ENCODE results near the gene CCDC85B.

Gene CCDC85B

GRCh38 chr11:65870307-65870658 lies 20.2 kb upstream of the CCDC85B start:
- TF ChIP-seq CTCF (IDR thresholded peaks at IDR 0.05; ENCODE audit: low read depth, low read length): no peak
- DNase-seq (ENCODE audit: low read depth, low spot score): no peak
- in situ Hi-C loops (cut with HindIII; ENCODE audit: low sequenced_read_pairs): no loop called here
- H3K4me3 ChIP-seq (ENCODE audit: low read depth, low read length): no peak overlapping the region

GRCh38 chr11:65870706-65871681 lies 19.5 kb upstream of the CCDC85B start:
- peak overlapping the region; percentile 65 for H3K4me3 ChIP-seq (ENCODE audit: low read depth, low read length)
- in situ Hi-C loops (cut with HindIII; ENCODE audit: low sequenced_read_pairs): no loop called here
- no peak for DNase-seq (ENCODE audit: low read depth, low spot score)
- no peak for TF ChIP-seq CTCF (IDR thresholded peaks at IDR 0.05; ENCODE audit: low read depth, low read length)

GRCh38 chr11:65871811-65872548 lies 18.5 kb upstream of the CCDC85B start:
- peak; percentile 34 for DNase-seq (ENCODE audit: low read depth, low spot score)
- in situ Hi-C loops (cut with HindIII; ENCODE audit: low sequenced_read_pairs): no loop called here
- H3K4me3 ChIP-seq (ENCODE audit: low read depth, low read length): peak overlapping the region; percentile 65
- TF ChIP-seq CTCF (IDR thresholded peaks at IDR 0.05; ENCODE audit: low read depth, low read length): peak; percentile 32

GRCh38 chr11:65872586-65873317 lies 17.7 kb upstream of the CCDC85B start, which contains the start of gene EFEMP2:
Gene EFEMP2 (minus strand): TSS chr11:65872800. CDS start chr11:65872354, 446 bp downstream.
- TF ChIP-seq CTCF (IDR thresholded peaks at IDR 0.05; ENCODE audit: low read depth, low read length): no peak
- H3K4me3 ChIP-seq (ENCODE audit: low read depth, low read length): peak within 1 kb of the TSS; percentile 65
- DNase-seq (ENCODE audit: low read depth, low spot score): peak; percentile 49
- in situ Hi-C loops (cut with HindIII; ENCODE audit: low sequenced_read_pairs): no loop called here

- no peak for TF ChIP-seq CTCF (IDR thresholded peaks at IDR 0.05; ENCODE audit: low read depth, low read length)
- H3K4me3 ChIP-seq (ENCODE audit: low read depth, low read length): peak overlapping the region; percentile 65
- peak; percentile 91 for DNase-seq (ENCODE audit: low read depth, low spot score)
- in situ Hi-C loops (cut with HindIII; ENCODE audit: low sequenced_read_pairs): no loop called here
Measured at GRCh38 chr11:65873318-65874156, 16.9 kb upstream of the CCDC85B start.
